GM21576 (cell line): ENCODE measurements around the gene ARHGEF9.
"Not testable (repeated sequence)": the region's sequence is repeated elsewhere in the genome, so short reads cannot be mapped to it uniquely, and the experiment has no call there.

Experiments used
- ATAC-seq: cut with Tn5 transposase; IDR thresholded peaks from one replicate; pipeline ENCODE4 v1.9.1; 2021; ENCODE audit warnings: mild to moderate bottlenecking, moderate library complexity; ENCODE audit not compliant: unreplicated experiment

Gene ARHGEF9

DNA sequence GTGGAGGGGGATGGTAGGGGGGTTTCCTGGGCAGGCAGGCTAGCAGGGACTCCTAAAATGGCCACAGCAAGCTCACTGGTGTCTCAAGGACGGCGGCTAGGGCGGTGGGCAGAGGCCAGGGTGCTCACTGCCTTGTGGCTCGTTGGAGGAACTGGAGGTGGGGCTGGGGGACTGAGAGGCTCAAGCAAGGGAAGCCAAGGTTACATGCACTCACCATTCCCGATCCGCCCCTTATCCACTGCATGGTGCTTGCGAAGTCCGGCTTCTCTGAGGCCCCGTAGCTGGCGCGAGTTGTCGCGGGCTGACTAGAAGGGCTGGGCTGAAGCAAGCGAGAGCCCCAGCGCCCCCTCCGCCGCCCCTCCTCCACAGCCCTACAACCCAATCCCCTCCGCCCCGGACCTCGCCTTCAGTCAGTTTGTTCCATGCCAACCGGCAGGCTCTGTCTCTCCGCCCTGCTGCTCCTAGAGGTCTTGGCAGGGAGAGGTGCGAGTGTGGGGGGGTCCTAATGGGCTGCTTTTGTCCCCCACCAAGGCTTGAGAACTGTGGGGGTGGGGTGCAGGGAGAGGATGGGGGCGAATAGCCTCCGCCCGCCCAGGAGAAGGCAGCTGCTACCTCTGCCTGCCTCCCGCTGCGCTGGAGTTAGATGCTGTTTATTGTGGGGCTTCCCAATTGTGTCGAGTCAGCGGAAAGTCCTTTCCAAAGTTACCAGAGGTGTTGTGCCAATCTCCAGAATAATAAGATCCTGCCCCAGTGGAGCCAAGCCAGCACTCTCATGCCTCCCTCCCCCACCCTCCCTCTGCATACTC lies at the start of gene ARHGEF9:
Gene ARHGEF9 (minus strand): TSS at position 313 of the 806 bp plus-strand sequence. CDS start 69 bp downstream, at position 244.
- no peak for ATAC-seq

DNA sequence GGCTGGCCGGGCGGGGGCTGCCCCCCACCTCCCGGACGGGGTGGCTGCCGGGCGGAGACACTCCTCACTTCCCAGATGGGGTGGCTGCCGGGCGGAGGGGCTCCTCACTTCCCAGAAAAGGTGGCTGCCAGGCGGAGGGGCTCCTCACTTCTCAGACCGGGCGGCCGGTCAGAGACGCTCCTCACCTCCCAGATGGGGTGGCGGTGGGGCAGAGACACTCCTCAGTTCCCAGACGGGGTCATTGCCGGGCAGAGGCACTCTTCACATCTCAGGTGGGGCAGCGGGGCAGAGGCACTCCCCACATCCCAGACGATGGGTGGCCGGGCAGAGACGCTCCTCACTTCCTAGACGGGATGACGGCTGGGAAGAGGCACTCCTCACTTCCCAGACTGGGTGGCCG lies 40.4 kb upstream of the ARHGEF9 start:
- not testable (repeated sequence) for ATAC-seq

DNA sequence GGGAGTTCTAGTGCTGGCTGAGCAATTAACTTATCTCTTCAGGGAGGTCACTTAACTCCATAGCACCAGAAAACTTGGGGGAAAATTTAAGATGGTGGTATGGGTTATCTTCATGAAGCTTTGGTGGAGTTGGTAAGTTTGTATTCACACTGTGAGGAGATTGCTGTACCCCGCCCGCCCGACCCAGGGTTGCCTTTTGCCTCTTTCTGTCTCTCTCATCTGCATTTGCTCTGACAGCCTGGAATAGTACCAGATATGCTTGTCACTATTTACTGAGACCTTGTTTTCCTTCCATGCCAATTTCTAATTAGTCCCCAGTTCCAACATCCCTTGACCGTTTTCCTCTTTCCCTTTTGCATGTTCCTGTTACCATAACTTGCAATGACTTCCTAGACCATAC lies 33.1 kb upstream of the ARHGEF9 start:
- ATAC-seq, result no peak

DNA sequence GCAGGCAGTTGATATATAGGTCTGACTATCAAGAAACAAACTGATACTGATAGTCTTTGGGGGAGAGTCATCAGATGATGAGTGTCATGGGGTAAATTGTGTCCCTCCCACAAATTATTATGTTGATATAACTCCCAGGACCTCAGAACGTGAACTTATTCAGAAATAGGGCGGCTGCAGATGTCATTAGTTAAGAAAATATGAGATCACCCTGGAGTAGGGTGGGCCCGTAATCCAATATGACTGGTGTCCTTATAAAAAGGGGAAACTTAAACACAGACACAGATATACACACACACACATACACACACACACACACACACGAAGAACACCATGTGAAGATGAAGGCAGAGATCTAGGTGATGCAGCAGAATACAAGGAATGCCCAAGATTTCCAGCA lies 32.7 kb upstream of the ARHGEF9 start:
- ATAC-seq, result no peak

DNA sequence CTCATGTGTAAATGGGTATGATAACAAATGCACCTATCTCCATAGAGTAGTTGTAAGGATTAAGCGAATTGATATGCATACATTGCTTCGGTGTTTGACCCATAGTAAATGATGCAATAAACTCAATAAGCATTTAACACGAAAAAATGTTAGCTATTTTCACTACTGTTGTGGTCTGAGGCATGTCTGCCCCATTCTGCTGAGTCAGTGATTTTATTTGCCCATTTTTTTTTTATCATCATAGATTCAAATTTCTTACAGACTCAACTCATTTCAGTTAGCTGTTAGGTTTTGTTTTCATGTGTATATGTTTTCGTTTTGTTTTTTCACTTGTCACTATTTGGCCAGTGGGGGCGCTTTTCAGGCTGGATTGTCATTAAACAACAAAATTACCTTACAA lies 27.8 kb upstream of the ARHGEF9 start:
- no peak for ATAC-seq

DNA sequence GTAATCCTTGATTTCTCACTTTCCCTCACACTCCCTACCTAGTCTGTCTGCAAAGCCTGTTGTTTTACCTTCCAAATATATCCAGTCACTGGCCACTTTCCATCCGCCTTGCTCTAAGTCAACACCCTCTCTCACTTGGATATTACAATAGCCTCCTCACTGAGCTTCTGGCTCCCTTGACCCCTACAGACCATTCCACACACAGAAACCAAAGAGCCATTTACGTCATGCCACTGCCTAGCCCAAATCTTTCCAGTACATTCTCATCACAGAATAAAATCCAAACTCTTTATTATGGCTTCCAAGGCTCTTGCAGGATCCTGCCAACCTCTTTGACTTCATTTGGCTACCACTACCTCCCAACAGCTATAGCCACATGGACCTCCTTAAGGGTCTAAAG lies 25.7 kb upstream of the ARHGEF9 start:
- ATAC-seq, result no peak

DNA sequence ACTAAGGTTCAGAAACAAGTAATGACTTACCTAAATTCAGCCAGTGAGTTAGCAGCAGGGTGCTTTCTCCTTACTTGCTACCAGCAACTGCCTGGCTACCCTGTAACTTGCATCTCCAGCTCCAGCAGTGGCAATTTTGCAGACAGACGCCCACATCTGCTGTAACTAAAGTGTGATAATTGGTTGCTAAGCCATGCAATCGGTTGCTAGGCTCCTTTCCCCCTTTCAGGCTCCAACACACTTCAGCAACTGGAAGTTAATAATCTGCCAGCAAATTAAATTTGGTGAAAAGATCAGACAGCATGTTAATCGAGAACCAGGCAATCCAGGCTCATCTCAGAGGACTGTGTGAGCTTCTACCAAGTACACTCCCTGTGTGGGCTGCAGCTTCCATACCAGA lies 24.2 kb upstream of the ARHGEF9 start:
- ATAC-seq, result no peak

DNA sequence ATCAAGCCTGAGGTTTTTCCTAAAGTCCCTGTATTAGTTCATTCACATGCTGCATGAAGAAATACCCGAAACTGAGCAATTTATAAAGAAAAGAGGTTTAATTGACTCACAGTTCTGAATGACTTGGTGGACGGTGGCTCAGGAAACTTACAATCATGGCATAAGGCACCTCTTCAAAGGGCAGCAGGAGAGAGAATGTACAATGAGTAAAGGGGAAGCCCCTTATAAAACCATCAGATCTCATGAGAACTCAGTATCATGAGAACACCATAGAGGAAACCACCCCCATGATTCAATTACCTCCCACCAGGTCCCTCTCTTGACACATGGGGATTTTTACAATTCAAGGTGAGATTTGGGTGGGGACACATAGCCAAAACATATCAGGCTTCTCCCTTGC lies 10.4 kb upstream of the ARHGEF9 start:
- ATAC-seq, result not testable (repeated sequence)

DNA sequence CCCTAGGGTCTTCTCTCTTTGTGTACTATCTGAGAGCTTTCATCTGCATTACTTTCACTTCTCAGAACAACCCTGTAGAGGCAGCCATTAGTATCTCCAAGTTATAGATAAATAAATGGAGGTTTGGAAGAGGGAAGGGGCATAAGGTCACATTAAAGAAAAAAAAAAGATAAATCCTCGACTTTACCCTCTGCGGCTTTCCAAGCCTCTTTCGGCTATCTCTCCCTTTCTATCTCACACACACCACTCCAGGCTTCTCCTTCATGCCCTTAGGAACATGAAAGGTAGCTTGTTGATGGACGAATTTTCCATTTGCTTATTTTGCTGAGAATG lies 660 bp upstream of the ARHGEF9 start:
- ATAC-seq, result no peak

DNA sequence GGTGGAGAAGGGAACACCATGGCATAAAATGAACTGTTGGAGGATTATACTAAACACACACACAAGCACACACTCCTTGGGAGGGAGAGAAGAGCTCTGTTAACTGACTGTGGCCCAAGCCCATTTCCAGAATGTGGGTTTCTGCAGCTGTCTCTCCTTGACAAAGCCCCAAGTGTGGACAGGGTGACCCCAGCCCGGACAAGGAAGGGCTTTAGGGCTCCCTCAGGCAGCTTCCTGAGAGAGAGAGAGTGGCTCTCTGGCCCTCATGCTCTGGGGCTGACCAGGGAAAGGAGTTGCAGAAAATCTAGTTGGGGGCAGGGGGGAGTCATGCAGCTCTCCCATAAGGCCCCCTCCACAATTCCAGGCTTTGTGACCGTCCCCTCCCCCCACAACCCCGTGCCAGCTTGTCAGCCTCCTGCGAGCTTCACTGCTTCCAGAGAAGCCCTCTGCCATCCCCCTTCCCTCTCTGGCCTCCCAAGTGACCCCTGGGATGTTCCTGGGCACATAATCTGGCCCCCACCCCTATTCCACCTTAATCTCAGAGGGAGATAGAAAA lies 590 bp downstream of the ARHGEF9 start:
- ATAC-seq, result no peak

DNA sequence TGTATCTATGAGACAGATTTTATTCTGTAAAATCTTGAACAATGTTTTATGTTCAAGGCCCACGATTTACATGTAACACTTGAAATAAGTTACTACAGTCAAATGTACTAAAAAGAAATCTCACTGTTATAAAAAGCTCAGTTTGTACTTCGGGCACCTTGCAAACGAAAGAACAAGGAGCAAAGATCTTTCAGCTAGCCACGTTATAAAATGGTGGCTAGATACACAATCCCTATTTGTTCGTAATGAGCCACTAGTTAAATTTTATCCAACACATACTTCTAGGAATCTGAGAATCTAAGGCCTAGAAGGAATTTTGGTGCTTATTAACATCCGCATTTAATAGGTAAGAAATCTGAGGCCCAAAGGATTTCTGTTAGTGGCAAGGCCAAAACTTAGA lies 2.5 kb downstream of the ARHGEF9 start:
- ATAC-seq, result no peak

DNA sequence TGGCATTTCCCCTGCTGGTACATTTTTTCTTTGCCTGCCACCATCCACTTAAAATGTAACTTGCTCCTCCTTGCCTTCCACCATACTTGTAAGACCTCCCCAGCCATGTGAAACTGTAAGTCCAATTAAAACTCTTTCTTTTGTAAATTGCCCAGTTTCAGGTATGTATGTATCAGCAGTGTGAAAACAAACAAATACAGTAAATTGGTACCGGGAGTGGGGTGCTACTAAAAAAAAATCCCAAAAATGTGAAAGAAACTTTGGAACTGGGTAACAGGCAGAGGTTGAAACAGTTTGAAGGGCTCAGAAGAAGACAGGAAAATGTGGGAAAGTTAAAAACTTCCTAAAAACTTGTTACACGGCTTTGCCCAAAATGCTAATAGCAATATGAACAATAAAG lies 16.3 kb downstream of the ARHGEF9 start:
- ATAC-seq, result no peak

DNA sequence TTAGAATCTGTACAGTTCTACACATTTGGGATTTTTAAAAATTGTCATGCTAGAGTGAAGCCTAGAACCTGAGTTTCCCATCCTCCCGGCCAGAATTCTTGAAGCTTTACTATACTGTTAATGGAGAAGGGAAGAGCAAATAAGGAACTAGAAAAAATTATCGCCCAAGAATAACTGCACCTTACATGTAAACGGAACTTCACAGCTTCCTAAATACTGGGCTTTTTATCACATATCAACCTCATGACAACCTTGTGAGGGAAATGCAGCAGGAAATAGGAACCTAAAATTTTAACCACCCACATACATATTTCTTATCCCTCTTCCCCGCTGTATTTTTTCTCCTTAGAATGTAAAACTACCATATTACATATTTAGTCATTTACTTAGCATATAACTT lies 19.3 kb downstream of the ARHGEF9 start:
- ATAC-seq, result no peak

DNA sequence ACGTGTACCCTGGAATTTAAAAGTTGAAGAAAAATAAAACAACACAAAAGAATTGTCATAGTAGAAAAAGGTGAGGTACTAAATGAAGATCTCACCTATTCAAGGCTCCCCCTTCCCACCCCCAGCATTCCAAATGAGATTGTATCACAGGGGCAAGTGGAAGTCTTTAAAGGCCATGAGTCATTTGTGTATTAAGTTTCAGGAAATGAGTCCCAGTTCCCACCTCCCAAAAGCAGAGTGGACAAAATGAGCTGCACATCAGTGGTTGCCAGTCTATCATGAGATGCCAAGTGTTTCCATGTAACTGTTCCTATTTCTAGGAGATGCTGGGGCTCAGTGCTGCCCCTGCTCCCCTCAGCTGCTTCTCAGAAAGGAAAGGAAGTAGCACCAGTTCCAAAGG lies 20.1 kb downstream of the ARHGEF9 start:
- no peak for ATAC-seq

DNA sequence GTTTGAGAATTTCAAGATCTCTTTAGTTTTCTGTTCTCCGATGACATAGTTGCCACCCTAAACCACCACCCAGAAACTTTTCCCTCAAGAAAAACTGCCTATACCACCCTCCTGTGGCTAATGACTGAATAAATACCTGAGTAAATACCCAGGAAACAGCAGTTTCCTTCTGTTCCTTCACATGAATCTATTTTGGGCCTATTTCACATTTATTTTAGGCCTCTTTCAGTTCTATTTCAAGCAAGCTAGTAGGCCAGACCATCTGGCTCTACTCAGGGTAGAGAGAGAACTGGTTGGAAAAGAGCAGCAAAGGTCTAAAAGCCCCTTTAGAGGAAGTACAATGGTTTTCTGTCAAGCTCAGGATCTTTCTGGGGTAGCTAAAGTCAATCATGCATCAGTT lies 23.4 kb downstream of the ARHGEF9 start:
- peak; percentile 82 for ATAC-seq

DNA sequence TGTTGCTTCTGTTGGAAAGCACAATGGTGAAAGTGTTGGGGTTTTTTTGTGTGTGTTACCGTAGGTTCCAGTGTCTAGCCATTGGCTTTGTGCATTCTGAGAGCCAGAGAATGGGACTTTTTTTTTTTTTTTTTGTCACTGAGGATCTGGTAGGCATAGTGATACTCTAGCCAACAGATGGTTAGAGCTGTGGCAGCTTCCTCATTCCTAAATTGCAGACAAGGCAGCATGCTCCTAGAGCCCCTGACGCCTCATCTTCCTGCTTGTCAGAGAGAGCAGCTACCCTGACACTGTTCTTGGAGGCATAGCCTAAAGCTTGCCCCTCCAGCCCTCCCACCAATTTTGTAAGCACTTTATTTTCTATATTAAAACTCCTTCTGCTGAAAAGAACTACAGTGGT lies 27.0 kb downstream of the ARHGEF9 start:
- no peak for ATAC-seq

DNA sequence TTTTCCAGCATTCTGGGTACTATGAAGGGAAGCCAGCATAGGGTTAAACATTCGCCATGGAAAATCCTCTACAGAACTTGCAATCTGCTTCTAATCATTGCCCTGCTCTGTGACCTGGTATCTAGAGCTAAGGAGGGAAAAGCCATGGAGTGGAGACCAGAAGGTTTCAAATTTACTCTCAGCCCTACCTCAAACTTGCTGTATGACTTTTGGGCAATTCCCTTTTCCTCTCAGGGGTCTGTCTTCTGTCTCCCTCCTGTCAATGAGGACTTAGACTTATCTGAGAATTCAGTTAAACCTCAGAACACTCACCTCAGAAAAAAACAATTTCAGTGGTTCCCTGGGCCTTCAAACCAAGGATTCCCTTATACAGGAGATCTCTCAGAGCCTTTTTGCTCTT lies 29.1 kb downstream of the ARHGEF9 start:
- no peak for ATAC-seq

DNA sequence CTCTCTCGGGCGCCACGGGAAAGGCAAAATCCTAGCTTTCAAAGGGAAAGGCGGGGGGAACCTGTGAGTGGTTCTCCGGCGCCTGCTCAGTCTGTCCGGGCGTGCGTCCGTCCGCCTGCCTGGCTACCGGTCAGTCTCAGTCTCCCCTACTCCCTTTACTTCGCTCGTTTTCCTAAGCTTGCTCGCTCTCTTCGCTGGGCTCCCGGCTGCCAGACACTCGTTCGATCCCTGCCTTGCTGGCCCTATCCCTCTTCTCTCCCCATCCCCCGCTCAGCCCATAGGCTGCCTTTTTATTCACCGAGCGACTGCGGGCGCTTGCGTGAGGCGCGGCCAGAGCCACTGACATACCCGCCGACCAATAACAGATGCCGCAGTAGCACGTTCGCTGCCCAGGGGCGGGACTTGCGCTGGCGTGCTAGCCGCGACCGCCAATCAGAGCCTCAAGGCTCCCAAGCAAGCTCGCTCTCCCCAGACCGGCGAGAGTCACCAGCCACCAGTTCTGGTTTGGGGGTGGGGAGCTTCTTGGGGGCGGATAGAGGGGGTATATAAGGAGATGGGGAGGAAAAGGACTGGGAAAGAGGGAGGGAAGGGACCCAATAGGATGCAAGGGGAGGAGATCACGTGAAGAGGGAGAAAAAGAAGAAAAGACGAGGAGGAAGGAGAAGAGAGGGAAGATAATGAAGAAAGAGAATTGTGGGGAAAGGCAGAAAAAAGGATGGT lies 30.0 kb downstream of the ARHGEF9 start:
- peak; percentile 96 for ATAC-seq

DNA sequence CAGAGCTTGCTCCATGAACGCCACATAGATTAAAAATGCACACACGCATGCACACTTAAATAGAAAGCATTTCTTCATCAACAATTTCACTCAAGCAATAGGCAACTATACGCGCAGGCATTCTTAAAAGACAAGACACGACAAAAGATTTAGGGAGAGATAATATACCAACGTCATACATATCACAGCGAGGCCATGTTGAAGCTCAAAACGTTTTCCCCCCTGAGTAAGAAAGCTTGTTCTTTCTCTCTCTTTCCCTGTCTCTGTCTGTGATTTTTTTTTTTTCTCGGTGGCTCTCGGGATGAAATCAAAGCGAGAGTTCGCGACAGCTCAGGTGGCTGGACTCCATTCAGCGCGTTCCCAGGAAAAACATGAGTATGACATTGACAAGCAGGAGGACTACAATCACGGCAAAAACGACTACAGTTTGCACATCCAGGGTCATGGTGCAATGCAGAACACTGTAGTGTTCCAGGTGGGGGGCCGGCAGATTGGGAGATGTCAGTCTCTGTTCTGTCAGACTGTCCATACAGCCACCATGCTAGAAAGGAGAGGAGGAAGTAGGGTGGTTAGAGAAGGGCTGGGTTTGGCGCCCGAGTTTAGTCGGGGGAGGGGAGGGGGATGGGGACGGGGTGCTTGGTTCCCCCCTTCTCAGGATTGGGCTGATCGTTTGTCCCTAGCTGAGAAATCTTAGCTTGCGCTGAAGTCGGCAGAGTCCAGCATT lies 30.7 kb downstream of the ARHGEF9 start:
- ATAC-seq, result peak; percentile 29

DNA sequence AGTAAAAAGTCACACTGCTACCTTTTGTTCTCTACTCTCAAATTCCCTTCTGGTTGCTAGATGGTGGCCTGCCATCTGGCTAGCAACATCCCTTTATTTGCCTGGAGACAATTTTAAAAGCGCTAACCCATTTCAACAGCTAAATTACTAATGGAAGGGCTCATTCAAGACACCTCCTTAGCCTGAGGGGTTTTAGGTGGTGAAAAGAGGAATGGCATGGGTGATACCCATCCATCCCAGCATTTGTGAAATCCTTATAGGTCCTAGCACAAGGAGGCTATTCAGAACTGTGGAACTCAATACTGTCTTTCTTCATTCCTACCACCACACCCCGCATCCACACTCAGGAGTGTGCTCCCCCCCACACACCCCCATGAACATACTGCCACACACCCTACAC lies 33.5 kb downstream of the ARHGEF9 start:
- no peak for ATAC-seq

DNA sequence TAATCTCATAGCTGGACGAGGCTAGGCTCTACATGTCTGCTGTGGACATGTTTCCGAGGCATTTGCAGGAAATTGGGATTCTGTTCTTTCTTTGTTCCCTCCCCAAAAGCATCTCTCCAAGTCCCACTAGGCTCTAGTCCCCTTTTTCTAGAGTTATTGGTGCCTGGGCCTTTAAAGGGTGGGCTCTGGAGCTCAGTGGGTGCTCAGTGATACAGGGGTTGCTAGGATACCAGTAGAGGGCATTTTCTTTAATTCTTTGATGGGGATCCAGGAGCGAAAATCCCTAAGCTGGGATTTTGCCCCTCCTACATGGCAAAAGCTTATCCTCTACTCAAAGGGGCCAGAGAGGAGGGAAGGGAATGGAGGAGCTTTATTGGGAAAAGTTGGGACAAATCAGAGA lies 34.2 kb downstream of the ARHGEF9 start:
- no peak for ATAC-seq

DNA sequence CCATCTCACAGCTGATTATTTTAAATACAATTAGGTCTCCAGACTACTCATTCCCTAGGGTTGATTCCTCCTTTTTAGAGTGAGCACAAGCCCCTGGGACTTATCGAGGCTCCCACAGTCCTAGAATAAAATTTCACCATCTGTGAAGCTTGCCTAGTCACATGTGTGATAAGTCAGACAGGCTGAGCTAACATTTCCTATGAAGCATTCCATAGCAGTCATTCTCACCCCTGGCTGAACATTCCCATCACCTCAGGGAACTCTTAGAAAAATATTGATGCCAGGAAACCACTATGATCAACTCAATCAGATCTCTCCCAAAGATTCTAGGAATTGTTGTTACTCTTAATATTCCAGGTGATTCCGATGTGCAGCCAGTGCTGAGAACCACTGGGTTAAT lies 37.7 kb downstream of the ARHGEF9 start:
- no peak for ATAC-seq
